Endometrium (tissue), 2 donors: ENCODE data around the gene ALOX5AP.

Source experiments
- FAIRE-seq: peaks from 2 replicates; lab custom pipeline; 2012; peaks lifted over from hg19 to GRCh38; lab: Jason Lieb, UNC
- donor health status: control.
- donor health status: control.

Gene ALOX5AP

GRCh38 chr13:30797847-30798535 is 62.6 kb downstream of the ALOX5AP start:
- no peak for FAIRE-seq

DNA sequence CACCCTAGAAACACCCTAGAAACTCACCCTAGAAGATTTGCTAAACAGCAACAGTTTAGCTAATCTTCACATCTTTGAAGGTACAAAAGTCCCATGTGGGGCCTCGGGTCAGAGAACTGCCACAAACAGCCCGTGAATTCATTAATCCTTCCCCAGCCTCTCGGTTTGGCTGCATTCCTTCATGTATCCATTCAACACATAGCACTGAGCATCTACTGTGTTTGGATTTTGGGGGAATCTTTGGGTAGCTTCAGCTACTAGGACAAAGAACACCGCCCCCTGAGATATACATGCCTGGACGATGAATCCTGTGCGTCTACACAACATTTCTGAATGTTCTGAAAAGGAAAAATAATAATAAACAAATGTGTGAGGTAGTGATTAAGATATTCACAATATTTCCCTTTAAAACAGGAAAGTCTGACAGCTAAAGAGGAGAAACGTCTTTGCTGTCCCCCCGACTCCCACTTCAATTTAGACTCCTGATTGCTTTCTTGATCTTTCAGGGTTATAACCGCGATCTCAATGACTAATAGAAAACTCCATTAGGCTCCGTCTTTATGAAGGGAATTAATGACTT is 63.5 kb downstream of the ALOX5AP start:
- FAIRE-seq = no peak

GRCh38 chr13:30799356-30799824 is 64.0 kb downstream of the ALOX5AP start:
- no peak for FAIRE-seq

DNA sequence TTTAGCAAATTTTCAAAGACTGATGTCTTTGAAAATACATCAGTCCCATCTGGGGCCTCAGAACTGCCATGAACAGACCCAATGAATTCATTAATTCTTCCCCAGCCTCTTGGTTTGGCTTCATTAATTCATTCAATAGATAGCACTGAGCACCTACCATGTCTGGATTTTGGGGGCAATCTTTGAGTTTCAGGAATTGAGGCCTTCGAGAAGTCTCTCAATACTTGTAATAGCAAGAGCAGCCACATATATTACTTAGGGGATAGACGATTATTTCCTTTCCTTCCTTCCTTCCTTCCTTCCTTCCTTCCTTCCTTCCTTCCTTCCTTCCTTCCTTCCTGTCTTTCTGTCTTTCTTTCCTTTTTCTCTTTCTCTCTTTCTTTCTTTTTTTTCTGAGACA is 64.8 kb downstream of the ALOX5AP start:
- FAIRE-seq = no peak

- FAIRE-seq = no peak
Observed at GRCh38 chr13:30802501-30802900, 67.2 kb downstream of the ALOX5AP start.

DNA sequence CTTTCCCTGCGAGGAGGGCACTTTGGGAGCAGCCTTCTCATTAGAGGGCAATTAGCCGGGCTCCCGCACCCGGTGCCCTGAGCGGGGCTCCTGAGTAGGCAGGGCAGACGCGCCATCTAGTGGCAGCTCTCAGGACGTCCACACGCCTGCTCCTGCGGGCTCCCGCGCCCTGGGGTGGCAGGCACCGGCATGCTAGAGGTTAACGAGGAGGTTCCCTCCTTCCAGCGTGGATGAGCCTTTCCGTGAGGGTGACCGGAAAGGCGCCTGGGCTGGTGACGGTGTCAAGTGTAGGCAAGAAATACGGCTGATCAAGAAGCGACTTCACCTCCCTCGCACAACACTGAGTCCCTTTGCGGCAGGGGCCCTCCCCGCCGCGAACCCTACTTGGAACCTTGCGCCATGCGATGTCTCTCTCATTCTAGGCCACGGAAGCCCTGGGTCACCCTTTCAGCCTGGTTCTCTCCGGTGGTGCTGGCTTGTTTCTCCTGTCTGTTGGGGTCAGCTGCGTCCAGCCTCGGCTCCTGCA is 67.7 kb downstream of the ALOX5AP start:
- FAIRE-seq = no peak

- FAIRE-seq = no peak
Observed at GRCh38 chr13:30803749-30804148, 68.4 kb downstream of the ALOX5AP start.

DNA sequence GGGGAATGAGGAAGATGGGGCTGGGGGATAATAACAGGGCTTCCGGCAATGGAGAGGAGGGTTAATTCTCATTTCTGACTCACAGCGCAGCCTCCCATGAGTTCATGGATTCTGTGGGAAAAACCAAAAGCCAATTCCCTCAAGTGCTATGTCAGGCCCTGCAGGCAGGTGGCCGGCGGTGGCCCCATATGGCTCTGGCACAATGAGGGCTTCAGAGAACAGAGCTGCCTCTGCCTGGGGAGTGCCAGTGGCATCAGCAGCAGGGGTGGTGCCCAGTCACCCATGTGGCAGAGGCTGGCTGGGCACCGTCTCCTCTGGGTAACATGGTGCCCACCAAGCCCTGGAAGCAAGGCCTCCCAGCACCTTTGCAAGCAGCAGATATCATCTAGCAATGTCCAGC is 69.1 kb downstream of the ALOX5AP start:
- no peak for FAIRE-seq

- FAIRE-seq = no peak
Observed at GRCh38 chr13:30805132-30805537, 69.8 kb downstream of the ALOX5AP start.

- no peak for FAIRE-seq
Observed at GRCh38 chr13:30805603-30806011, 70.3 kb downstream of the ALOX5AP start.

DNA sequence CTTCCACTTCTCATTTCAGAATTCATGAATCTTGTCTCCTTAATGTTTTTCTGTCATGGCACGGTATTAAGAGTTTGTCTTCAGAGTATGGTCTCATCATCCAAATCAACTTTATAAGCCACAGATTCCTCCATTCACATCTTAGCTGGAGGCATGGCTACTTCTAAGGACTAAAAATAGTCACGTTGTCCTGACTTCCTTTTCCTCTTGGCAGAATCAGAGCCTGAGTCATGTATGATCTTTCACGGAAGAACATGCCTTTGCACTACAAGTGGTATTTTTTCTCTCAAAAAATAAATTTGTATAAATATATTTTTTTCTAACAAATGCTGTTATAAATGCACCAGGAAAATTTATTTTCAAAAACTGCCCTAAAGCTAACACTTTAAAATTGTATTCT is 71.4 kb downstream of the ALOX5AP start:
- peak; percentile 41 for FAIRE-seq

DNA sequence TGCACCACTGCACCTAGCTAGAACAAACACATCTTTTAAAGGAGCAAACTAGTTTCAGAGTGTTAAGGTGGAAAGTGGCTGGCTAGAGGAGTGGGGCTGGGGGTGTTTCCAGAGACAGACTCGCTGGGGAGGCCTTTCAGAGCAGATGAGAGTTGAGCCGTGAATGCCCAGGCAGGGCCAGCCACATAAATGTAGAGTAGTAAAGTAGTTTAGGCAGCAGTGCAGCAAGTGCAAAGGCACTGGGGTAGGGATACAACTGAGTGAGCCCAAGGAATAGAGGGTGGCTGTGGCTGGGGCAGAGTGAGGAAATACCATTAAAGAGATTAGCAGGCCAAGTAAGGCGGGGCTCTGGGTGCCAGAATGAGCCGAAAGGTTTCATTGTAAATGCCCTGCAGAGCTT is 72.0 kb downstream of the ALOX5AP start:
- no peak for FAIRE-seq

DNA sequence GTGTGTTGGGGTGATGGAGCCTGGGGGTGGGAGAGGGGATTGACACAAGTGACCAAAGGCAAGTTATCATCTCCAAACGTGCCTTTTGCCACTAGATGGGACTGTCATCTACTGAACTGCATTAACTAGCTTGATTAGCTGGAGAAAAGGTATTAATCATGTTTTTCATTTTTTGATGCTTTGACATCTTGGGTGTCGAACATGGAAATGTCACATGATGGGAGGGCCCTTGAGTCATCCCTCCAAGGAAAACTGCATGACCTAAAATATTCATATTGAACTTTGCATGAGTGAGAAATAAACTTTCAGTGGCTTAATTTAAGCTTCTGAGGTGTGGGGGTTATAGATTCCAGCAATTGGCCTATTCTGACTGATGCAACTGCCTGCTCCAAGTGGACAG is 73.3 kb downstream of the ALOX5AP start:
- FAIRE-seq = no peak

DNA sequence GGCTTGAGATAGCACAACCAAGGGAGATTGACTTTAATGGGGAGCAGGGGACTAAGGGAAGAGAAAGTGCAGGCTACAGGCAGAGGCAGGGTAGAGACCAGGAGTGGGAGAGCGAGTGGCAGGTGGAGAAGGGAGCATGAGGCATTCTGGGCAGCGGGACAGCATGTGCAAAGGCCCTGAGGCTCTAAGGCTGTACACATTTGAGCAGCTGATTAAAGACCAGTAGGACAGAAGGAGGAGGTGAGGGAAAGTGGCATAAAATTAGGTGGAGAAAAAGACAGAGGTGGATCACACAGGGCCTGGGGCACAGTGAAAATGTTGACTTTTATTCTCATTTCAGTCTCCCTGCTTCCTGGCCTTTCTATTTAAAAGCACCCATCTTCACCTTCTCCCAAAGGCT is 74.4 kb downstream of the ALOX5AP start:
- FAIRE-seq = no peak

DNA sequence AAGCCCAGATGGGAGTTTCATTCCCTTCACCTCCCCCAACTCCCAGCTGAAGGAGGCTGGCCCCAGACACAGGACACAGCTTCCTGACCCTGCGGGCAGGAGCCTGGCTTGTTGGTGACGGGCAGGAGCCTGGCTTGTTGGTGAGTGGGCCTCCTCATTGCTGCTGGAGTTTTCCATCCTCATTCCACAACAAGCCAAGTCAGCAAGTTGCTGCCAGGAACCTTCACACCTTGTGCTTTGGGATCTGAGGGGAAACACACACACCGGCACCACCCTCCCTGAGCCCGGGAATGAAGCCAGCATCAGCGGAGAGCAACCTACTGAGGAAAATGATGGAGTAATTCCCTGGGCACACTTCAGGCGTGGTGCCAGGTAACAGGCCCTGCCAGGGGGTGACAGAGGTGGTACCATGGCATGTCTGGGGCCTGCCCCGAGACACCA is 74.9 kb downstream of the ALOX5AP start:
- no peak for FAIRE-seq

GRCh38 chr13:30810801-30811200 is 75.5 kb downstream of the ALOX5AP start:
- no peak for FAIRE-seq
